Measurements from ENCODE around the gene CDH15. TPM values are rescaled to one million over a fixed set of nuclear protein-coding genes. Genes with fewer than 3 reads are reported as not detected.
"Not testable (repeated sequence)": the region's sequence is repeated elsewhere in the genome, so short reads cannot be mapped to it uniquely, and the experiment has no call there.

Gene CDH15
- total RNA-seq, 1 donor from 2014 or later: not detected

DNA sequence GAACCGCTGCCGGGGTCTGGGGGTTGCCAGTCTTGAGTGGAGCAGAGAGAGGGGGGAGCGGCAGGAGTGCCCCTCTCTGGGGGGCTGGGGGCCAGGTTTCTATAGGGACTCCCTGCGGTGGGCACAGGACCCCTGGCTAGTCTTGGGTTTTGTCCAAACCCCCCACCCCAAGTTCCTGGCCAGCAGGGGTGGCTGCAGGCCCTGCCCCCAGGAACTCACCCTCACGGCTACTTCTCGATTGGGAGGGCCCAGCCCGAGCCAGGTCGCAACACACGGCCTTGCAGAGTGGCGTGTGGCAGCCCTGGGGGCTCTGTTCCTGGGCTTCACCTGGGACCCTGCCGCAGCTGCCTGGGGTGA lies 601 bp downstream of the CDH15 start:
- DNase-seq (ENCODE audit: low spot score): no peak

DNA sequence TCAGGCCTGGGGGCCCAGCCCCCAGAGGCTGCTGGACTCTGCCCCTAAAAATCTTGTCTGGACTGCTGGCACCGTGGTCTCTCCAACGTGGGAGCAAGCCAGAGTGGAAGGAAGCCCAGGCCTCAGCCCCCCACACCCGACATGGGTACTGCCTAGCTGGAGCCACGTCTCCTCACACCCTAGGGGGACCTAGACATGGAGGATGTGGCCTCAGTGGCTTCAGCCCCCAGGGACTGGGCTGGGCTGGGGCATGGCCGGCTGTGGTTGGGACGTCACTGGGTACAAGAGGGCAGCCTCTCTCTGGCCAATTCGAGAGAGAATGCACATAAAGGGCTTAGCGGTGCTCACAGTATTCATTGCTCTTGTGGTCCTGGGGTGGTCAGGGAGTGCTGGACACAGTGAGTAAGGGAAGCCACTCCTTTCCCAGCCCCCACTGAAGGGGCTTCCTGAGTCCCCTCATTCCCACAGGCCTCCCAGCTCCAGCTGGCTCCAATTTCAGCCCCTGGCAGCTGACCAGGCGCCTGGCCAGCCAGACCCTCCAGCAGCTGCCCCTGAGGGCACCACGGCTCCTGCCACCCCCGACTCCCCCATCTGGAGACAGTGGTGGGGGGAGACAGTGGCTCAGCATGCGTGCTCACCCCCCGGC lies 1.1 kb downstream of the CDH15 start:
- DNase-seq (ENCODE audit: low spot score): no peak

GRCh38 chr16:89173174-89173921 lies 1.8 kb downstream of the CDH15 start:
- DNase-seq (ENCODE audit: low spot score): no peak

DNA sequence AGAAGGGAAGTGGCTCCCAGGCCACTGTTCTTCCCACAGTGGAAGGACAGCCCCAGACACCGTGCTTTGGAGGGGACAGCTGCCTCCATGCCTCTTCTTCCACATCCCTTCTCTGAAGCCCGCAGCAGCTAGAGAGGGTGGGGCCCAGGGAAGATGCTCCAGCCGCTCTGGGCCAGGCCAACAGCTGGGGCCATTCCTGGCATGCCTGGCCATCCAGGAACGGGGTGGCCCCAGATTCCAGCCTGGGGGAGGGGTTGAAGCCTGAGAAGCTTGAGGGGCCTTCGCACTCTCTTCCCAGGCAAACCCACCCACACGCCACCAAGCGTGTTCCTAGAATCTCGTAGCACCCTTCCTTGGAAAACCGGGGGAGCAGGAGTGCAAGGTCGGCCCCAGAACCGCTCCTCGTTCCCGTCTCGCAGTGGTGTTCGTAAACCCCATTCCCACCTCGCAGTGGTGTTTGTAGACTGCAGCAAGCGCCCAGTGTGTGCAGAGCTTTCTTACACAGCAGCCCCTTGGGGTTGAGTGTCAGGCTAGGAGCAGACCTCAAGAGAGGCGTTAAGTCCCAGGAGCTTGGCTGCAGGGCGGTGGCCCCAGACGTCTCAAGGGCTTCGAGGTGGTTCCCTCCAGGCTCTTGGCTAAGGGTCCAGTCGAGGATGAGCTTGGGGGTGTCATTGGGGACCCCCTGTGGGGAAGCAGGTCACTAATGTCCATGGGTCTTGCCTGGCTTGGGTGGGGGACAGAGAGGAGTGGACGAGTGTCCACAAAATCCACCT lies 2.7 kb downstream of the CDH15 start:
- no peak for DNase-seq (ENCODE audit: low spot score)

DNA sequence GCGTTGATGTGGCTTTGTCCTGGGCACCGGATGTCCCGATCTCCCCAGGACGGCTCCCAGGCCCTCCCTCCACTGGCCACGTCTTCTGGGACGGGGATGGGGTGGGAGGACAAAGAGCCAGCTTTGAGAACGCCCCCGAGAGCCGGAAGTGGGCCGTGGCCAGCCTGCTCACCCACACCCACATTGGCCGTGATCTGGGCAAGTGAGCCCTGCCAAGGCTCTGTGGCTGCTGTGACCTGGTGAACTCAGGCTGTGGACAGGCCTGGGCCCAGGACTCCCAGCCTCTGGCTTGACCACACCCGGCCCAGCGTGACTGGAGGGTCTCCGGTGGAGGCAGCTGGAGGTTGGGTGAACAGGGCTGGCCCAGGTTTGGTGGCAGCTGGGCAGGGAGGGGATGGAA lies 3.3 kb downstream of the CDH15 start:
- DNase-seq (ENCODE audit: low spot score): no peak

DNA sequence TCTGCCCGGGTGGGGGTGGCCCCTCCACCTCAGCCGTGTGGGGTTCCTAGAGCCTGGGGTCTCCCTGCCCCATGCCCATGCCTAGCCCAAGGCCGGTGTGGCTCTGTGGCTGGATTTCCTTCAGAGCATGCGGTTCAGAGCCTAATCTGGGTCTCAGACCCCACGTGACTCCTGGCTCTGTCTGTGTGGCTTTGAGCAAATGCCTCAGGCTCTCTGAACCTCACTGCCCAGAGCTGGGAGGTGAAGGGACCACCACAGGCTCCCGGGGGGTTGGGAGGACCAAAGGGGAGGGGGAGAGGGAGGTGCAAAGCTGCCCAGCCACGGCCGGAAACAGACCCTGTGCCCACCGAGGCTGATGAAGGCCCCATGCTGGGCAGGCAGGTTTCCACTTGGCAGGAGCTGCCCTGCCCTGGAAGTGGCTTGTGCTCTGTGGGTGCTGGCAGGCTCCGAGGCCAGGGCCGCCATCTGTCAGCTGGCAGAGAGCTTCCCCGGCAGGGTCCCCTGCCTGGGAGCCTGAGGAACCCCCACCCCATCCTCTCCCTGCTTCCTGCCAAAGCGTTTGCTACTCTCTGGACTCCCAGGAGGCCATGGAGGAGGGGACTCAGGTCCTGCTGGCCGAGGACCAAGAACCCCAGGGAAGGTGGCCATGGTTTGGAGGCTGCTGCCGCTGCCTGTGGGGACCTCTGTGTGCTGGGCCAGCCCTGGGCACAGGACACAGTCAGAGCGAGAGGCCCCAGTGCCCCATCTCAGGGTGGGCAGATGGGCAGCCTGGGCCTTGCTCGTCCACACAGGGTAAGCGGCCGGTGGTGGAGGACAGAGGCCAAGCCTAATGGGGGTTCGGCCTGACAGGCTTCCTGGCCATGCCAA lies 4.0 kb downstream of the CDH15 start:
- DNase-seq (ENCODE audit: low spot score): no peak

- DNase-seq (ENCODE audit: low spot score): no peak
These were observed 4.7 kb downstream of the CDH15 start for GRCh38 chr16:89176147-89176690.

DNA sequence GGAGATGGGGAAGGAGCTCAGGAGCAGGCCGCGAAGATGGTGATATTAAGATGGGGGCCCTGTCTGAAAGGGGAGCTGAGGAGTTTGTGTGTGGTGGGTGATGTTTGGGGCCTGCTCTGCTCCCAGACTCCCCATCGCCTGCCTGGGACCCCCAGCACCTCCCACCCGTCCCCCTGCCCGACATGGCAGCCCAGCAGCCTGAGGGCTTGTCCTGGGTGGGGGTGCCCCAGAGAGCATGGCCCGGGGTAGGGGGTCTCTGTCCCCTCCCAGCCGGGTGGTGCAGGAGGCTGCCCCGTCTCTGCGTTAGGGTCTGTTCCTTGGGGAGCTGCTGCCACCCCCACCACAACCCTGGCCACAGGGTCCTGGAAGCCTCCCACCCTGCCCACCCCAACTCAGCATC lies 5.2 kb downstream of the CDH15 start:
- DNase-seq (ENCODE audit: low spot score): no peak

DNA sequence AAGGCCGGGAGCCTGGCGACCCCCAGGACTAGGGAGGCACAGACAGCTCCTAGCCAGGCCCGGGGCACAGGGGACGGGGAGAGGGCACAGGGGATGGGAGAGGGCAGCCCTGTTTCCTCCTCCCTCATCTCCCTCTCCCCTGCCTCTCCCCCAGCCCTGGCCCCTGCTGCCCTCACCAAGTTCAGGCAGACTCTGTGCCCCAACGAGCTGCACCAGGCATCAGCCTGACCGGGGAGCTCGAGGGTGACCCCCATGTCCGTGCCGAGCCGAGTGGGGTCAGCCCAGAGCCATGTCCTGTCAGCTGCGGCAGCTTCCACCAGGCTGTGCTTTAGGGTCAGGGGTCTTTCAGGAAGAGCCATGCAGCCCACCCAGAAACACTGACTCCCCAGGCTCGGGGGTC lies 6.0 kb downstream of the CDH15 start:
- DNase-seq (ENCODE audit: low spot score): no peak

DNA sequence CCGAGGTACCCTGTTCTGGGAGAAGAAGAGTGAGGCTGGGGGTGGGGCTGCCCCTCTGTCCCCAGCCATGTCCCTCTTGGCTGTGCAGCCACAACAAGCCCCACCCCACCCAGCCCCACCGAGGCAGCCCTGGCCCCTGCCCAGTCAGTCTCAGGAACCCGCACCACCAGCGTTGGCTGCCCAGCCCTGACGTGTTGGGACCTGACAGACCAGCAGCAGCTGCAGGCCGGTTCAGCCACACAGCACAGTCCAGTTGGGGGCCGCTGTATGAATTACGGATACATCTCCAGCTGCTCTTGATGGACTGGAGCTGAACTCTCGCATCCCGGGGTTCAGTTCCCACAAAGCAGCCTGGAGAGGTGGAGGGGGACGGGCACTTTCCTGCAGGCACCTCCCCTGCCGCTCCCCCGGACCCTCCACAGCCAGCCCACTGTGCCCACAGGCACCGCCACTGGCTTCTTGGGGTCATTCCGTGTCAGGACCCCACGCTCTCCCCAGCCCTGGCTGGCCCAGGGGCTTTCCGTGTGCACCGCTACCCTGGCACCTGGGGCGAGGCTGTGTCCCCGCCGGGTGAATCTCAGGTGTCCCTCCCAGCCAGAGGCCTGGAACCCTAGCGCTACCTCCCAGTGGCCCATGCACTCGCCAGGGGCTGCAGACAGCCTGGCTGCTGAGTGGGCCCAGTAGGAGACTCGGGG lies 7.1 kb downstream of the CDH15 start:
- no peak for DNase-seq (ENCODE audit: low spot score)

DNA sequence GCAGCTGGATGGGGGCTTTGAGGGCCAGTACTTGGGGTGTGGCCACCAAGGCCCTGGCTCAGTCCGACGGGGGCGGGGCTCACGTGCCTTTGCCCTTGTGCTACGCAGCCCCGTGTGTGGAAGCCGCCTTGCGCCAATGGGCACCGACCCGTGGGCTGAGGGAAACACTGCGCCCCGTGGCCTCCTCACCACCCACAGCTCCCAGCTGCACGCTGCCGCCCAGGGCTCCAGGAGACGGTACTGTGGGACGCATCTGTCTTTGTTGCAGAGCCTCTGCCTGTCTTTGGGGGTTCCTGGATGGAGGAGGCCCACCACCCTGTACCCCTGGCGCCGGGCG lies 7.6 kb downstream of the CDH15 start:
- DNase-seq (ENCODE audit: low spot score): no peak

GRCh38 chr16:89179656-89180315 lies 8.2 kb downstream of the CDH15 start:
- no peak for DNase-seq (ENCODE audit: low spot score)

- no peak for DNase-seq (ENCODE audit: low spot score)
These were observed 11.9 kb downstream of the CDH15 start for GRCh38 chr16:89183463-89183862.

DNA sequence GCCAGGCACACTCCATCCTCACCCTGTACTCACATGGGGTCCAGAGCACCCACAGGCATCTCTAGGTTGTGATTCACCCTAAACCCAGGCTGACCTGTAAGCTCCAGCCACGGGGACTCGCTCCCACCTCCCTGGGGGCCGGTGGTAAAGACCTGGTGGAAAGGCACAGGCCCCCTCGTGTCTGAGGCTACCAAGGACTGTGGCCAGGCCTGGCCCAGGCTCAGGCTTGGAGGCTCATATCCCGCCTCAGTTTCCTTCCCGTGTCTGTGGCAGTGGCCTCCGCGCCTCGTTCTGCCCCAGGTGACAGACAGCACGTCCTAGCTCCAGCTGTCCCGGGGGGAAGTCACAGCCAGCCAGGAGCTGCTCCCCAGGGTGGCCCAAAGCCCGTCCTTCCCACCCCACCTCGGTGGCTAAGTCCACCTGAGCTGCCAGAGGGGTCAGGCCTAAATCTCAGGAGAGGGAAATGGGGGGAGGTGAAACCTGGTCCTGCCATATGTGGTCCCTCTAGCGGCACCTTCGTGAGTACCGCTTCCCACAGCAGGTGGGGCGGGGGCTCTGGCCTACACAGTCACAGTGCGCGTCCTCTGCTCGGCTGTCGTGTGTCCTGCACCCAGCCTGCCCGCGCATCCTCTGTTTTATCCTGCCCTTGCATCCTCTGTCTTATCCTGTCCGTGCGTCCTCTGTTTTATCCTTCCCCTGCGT lies 12.6 kb downstream of the CDH15 start:
- no peak for DNase-seq (ENCODE audit: low spot score)

DNA sequence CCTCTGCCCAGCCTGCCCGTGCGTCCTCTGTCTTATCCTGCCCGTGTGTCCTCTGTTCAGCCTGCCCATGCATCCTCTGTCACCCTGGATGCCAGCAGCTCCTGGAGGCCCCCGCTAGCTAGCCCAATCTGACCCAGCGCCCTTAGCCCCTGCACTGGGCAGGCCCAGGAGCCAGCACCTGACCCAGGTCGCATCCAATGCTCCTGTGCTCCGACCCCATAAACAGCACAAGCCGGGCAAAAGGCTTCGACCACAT lies 13.1 kb downstream of the CDH15 start:
- no peak for DNase-seq (ENCODE audit: low spot score)

GRCh38 chr16:89184933-89185794 lies 13.6 kb downstream of the CDH15 start:
- DNase-seq (ENCODE audit: low spot score): no peak

DNA sequence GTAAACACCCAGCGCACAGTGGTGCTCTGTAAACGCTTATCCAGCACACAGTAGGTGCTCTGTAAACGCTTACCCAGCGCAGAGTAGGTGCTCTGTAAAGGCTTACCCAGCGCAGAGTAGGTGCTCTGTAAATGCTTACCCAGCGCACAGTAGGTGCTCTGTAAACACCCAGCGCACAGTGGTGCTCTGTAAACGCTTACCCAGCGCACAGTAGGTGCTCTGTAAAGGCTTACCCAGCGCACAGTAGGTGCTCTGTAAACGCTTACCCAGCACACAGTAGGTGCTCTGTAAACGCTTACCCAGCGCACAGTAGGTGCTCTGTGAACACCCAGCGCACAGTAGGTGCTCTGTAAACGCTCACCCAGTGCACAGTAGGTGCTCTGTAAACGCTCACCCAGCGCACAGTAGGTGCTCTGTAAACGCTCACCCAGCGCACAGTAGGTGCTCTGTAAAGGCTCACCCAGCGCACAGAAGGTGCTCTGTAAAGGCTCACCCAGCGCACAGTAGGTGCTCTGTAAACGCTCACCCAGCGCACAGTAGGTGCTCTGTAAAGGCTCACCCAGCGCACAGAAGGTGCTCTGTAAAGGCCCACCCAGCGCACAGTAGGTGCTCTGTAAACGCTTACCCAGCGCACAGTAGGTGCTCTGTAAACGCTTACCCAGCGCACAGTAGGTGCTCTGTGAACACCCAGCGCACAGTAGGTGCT lies 14.5 kb downstream of the CDH15 start:
- not testable (repeated sequence) for DNase-seq (ENCODE audit: low spot score)

DNA sequence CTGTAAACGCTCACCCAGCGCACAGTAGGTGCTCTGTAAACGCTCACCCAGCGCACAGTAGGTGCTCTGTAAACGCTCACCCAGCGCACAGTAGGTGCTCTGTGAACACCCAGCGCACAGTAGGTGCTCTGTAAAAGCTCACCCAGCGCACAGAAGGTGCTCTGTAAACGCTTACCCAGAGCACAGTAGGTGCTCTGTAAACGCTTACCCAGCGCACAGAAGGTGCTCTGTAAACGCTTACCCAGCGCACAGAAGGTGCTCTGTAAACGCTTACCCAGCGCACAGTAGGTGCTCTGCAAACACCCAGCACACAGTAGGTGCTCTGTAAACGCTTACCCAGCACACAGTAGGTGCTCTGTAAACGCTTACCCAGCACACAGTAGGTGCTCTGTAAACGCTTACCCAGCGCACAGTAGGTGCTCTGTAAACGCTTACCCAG lies 15.1 kb downstream of the CDH15 start:
- DNase-seq (ENCODE audit: low spot score): not testable (repeated sequence)

All from mesenteric fat pad (tissue), 1 donor.